Natural killer cell (primary cell): ENCODE measurements around the gene GFRA1. TPM values are rescaled to one million over a fixed set of nuclear protein-coding genes. Genes with fewer than 3 reads are reported as not detected.

ENCODE experiments used
- ATAC-seq, 3 donors: fragments of 150-1000 bp in 2 of 3; fragments of 200-7000 bp in 1 of 3; cut with Tn5 transposase; 1 replicate in 1 of 3; 2 replicates in 2 of 3; pipeline ENCODE4 v1.10.0; 2021; ENCODE audit warnings: mild to moderate bottlenecking in 2 of 3, moderate library complexity in 2 of 3
- DNase-seq, 2 donors: peaks; one replicate each; pipeline versions ENCODE4 v3.0.0 to v3.0.0-alpha.2; 2013 to 2021; ENCODE audit warnings: mixed read lengths in 1 of 2
- H3K27ac ChIP-seq: one replicate; pipeline ENCODE4 v1.5.1; 2013; ENCODE audit warnings: mild to moderate bottlenecking, low read length
- H3K27me3 ChIP-seq: one replicate; pipeline ENCODE4 v1.6.1; 2013; ENCODE audit warnings: low read length; ENCODE audit not compliant: control insufficient read depth, insufficient read depth
- H3K36me3 ChIP-seq: one replicate; pipeline ENCODE4 v1.6.1; 2013; ENCODE audit warnings: low read length; ENCODE audit not compliant: control insufficient read depth, insufficient read depth
- H3K4me1 ChIP-seq: one replicate; pipeline ENCODE4 v1.6.1; 2013; ENCODE audit warnings: low read length; ENCODE audit not compliant: control insufficient read depth, insufficient read depth
- H3K4me3 ChIP-seq: one replicate; pipeline ENCODE4 v1.5.1; 2013; ENCODE audit warnings: low read length
- H3K9me3 ChIP-seq: one replicate; pipeline ENCODE4 v1.6.1; 2013; ENCODE audit warnings: low read length; ENCODE audit not compliant: control insufficient read depth, insufficient read depth
- H3K27ac Mint-ChIP-seq, 2 donors: one replicate each; pipeline ENCODE4 v1.8.0; 2022; ENCODE audit warnings: mild to moderate bottlenecking in 2 of 2, mixed read lengths in 2 of 2, moderate library complexity in 1 of 2
- H3K27me3 Mint-ChIP-seq, 2 donors: one replicate each; pipeline ENCODE4 v1.8.0; 2022; ENCODE audit warnings: low read depth in 2 of 2, mixed read lengths in 2 of 2
- H3K36me3 Mint-ChIP-seq: one replicate; pipeline ENCODE4 v1.8.0; 2022; ENCODE audit warnings: mixed read lengths
- H3K4me1 Mint-ChIP-seq, 2 donors: one replicate each; pipeline ENCODE4 v1.8.0; 2022; ENCODE audit warnings: mixed read lengths in 2 of 2
- H3K4me3 Mint-ChIP-seq: one replicate; pipeline ENCODE4 v1.8.0; 2022; ENCODE audit warnings: mild to moderate bottlenecking, moderate library complexity, mixed read lengths
- H3K9me3 Mint-ChIP-seq, 2 donors: one replicate each; pipeline ENCODE4 v1.8.0; 2022; ENCODE audit warnings: mixed read lengths in 2 of 2
- WGBS: methylation state at CpG from one replicate; pipeline ENCODE4 v1.1.7; 2013; ENCODE audit warnings: missing lambda C conversion rate; ENCODE audit not compliant: insufficient coverage; 5-methylcytosine and 5-hydroxymethylcytosine counted together
- intact Hi-C: fragments of 100-400 bp; cut with micrococcal nuclease; formaldehyde crosslinking; loops from one replicate; pipeline ENCODE4 v1.14.2; 2022
- total RNA-seq, 4 donors: library from RNA; stranded (reverse); fragments of 120-200 nt in 1 of 4; gene quantifications; one replicate each; pipeline versions ENCODE4 v1.2.3 to v1.2.4, GENCODE V29; 2013 to 2022
- TF ChIP-seq, protein P1 (sequence below): fragments of 200-600 bp; IDR thresholded peaks from one replicate; pipeline ENCODE4 v1.8.0; 2022; ENCODE audit warnings: antibody characterized with exemption

GFRA1 gene
- total RNA-seq, 3 donors from 2014 or later (not counting 1 experiment from before 2014, with no cell fraction given), result not detected

- Mint-ChIP-seq H3K4me1 (no peaks in the 10 kb centered on the region), H3K9me3 (no peaks in the 10 kb centered on the region), H3K27ac (no peak overlapping the region), H3K36me3 (no peaks in the 10 kb centered on the region), H3K27me3 (no peaks in the 10 kb centered on the region), H3K4me3 (no peak overlapping the region)
- no peaks in the 10 kb centered on the region for H3K4me1 ChIP-seq
- H3K27me3 ChIP-seq, result no peaks in the 10 kb centered on the region
- DNase-seq, result no peak
- H3K27ac ChIP-seq, result no peak overlapping the region
- no peaks in the 10 kb centered on the region for H3K9me3 ChIP-seq
- no peak for ATAC-seq
- H3K4me3 ChIP-seq, result no peak overlapping the region
- intact Hi-C loops, result no loop called here
- H3K36me3 ChIP-seq, result no peaks in the 10 kb centered on the region
- 93% methylated on average over 8 of the region's 9 CpGs for WGBS
- TF ChIP-seq, protein P1, sequence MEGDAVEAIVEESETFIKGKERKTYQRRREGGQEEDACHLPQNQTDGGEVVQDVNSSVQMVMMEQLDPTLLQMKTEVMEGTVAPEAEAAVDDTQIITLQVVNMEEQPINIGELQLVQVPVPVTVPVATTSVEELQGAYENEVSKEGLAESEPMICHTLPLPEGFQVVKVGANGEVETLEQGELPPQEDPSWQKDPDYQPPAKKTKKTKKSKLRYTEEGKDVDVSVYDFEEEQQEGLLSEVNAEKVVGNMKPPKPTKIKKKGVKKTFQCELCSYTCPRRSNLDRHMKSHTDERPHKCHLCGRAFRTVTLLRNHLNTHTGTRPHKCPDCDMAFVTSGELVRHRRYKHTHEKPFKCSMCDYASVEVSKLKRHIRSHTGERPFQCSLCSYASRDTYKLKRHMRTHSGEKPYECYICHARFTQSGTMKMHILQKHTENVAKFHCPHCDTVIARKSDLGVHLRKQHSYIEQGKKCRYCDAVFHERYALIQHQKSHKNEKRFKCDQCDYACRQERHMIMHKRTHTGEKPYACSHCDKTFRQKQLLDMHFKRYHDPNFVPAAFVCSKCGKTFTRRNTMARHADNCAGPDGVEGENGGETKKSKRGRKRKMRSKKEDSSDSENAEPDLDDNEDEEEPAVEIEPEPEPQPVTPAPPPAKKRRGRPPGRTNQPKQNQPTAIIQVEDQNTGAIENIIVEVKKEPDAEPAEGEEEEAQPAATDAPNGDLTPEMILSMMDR, result no peak
Observed at GRCh38 chr10:116079355-116079754, 193.7 kb downstream of the GFRA1 start.

- TF ChIP-seq, protein P1, result no peak
- no peak for DNase-seq
- Mint-ChIP-seq H3K4me3 (no peak overlapping the region), H3K9me3 (no peaks in the 10 kb centered on the region), H3K36me3 (no peaks in the 10 kb centered on the region), H3K27me3 (no peaks in the 10 kb centered on the region), H3K4me1 (no peaks in the 10 kb centered on the region), H3K27ac (no peak overlapping the region)
- Histone ChIP-seq H3K36me3 (no peaks in the 10 kb centered on the region), H3K9me3 (no peaks in the 10 kb centered on the region), H3K4me3 (no peak overlapping the region), H3K27me3 (no peaks in the 10 kb centered on the region), H3K4me1 (no peaks in the 10 kb centered on the region), H3K27ac (no peak overlapping the region)
- intact Hi-C loops, result no loop called here
- WGBS, result 68% methylated on average over 2 of the region's 3 CpGs
- no peak for ATAC-seq
Observed at GRCh38 chr10:116076621-116077020, 196.4 kb downstream of the GFRA1 start.

DNA sequence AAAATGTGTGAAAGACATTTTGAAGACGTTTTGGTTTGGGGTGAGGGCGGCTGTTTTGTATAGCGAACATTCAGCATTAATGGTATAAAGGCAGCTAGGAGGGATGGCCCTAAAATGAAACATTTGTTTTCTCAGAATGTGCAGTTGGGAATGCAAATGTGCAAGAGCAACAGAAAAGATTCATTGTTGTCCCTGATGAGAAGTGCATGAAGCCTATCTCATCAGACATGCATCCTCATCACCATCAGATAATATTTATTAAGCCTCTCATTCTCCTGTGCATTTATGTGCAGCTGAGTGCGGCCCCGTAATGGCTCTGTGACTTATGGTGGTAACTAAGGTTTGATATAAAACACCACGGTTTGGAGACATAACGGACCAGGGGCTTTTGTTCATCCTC lies 199.5 kb downstream of the GFRA1 start:
- no peaks in the 10 kb centered on the region for H3K4me1 Mint-ChIP-seq
- H3K36me3 Mint-ChIP-seq, result no peaks in the 10 kb centered on the region
- Histone ChIP-seq H3K9me3 (no peaks in the 10 kb centered on the region), H3K36me3 (no peaks in the 10 kb centered on the region), H3K4me1 (no peaks in the 10 kb centered on the region), H3K27ac (no peak overlapping the region), H3K4me3 (no peak overlapping the region), H3K27me3 (no peaks in the 10 kb centered on the region)
- TF ChIP-seq, protein P1, result no peak
- no peak overlapping the region for H3K27ac Mint-ChIP-seq
- intact Hi-C loops, result no loop called here
- DNase-seq, result no peak
- no peak for ATAC-seq
- no peaks in the 10 kb centered on the region for H3K27me3 Mint-ChIP-seq
- no peaks in the 10 kb centered on the region for H3K9me3 Mint-ChIP-seq
- no peak overlapping the region for H3K4me3 Mint-ChIP-seq
- WGBS, result 87% methylated on average over 7 of the region's 7 CpGs

GRCh38 chr10:116073001-116073400 lies 200.0 kb downstream of the GFRA1 start:
- WGBS, result 93% methylated on average over 4 of the region's 5 CpGs
- no peaks in the 10 kb centered on the region for H3K4me1 Mint-ChIP-seq
- DNase-seq (no peak), ATAC-seq (no peak)
- no peak overlapping the region for H3K27ac Mint-ChIP-seq
- no peaks in the 10 kb centered on the region for H3K27me3 Mint-ChIP-seq
- H3K4me3 Mint-ChIP-seq, result no peak overlapping the region
- H3K36me3 ChIP-seq, result no peaks in the 10 kb centered on the region
- H3K4me1 ChIP-seq, result no peaks in the 10 kb centered on the region
- TF ChIP-seq, protein P1, result no peak
- H3K9me3 Mint-ChIP-seq, result no peaks in the 10 kb centered on the region
- H3K27me3 ChIP-seq, result no peaks in the 10 kb centered on the region
- H3K36me3 Mint-ChIP-seq, result no peaks in the 10 kb centered on the region
- no peak overlapping the region for H3K27ac ChIP-seq
- intact Hi-C loops, result no loop called here
- H3K4me3 ChIP-seq, result no peak overlapping the region
- no peaks in the 10 kb centered on the region for H3K9me3 ChIP-seq
